Stimulated activated CD4-positive, alpha-beta T cell treated with anti-CD3 and anti-CD28 coated beads, Interleukin-12 subunit alpha, Interleukin-12 subunit beta, amount 100 ng/mL, for 48 hours (primary cell): Measurements from ENCODE around the gene COPRS.
"Not testable (repeated sequence)": the region's sequence is repeated elsewhere in the genome, so short reads cannot be mapped to it uniquely, and the experiment has no call there.

ENCODE experiments used
- DNase-seq, 3 donors: peaks; one replicate each; pipeline ENCODE4 v3.0.0-alpha.2; 2020; ENCODE audit warnings: low read depth in 2 of 3, low spot score in 1 of 3

The COPRS gene

DNA sequence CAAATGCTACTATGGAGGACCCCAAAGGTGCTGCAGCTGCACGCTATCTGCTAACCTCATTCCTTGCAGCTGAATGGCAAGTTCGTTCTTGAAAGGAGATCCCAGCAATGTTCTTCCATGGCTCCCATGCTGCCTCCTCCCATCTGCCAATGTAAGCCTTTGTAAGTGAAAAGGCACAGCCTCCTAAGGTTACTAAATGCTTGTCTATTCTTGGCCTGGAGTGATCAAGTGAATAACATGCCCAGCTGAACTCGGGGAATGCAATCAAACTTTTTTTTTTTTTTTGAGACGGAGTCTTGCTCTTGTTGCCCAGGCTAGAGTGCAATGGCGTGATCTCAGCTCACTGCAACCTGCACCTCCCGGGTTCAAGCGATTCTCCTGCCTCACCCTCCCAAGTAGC lies 49.2 kb downstream of the COPRS start:
- DNase-seq = not testable (repeated sequence)

DNA sequence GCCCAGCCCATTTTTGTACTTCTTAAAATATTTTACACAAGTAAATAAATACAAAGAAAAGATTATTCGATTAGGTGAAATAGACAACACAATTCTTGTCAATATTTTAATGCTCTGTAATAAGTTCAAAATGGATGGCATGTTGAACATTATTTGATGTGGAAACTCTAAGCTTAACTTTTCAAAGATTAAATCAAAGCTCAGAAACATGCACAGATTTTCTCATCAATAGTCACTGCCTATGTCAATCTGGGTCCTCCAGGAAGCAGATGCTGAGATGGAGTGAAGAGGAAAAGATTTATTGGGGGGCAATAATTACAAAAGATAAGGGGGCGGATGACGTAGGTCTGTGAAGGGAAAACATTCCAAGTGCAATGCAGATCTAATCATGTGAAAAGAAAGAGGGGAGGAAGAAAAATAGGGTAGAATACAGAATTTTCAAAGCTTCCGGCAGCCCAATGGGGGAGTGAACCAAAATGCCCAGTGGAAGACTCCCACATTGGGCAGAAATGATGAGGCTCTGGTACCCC lies 50.5 kb downstream of the COPRS start:
- no peak for DNase-seq

DNA sequence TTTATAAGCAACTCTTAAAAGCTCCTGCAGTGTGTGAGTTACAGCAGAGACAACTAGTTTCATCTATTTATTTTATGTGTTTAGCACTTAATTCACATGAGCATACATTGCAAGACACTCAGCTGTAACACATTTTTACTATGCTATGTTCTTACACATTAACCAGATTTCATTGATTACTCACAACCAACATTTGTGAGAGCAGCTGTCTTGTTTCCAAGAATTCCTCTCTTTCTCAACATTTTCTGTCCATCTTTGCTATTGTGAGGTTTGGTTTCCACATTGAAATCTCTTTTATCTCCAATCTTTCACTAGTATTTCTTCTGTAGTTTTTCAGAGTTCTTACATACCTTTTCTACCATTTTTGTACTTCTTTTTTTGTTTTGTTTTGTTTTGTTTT lies 51.2 kb downstream of the COPRS start:
- DNase-seq = no peak

DNA sequence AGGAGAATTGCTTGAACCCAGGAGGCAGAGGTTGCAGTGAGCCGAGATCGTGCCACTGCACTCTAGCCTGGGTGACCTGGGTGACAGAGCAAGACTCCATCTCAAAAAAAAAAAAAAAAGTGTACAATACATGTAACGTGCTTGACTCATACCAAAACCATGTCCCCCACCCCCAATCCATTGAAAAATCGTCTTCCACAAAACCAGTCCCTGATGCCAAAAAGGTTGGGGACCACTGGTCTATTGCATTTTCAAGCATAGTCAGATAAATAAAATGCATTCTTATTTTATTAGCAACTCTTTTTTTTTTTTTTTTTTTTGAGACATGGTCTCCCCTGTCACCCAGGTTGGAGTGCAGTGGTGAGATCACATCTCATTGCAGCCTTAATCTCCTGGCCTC lies 52.1 kb downstream of the COPRS start:
- no peak for DNase-seq

DNA sequence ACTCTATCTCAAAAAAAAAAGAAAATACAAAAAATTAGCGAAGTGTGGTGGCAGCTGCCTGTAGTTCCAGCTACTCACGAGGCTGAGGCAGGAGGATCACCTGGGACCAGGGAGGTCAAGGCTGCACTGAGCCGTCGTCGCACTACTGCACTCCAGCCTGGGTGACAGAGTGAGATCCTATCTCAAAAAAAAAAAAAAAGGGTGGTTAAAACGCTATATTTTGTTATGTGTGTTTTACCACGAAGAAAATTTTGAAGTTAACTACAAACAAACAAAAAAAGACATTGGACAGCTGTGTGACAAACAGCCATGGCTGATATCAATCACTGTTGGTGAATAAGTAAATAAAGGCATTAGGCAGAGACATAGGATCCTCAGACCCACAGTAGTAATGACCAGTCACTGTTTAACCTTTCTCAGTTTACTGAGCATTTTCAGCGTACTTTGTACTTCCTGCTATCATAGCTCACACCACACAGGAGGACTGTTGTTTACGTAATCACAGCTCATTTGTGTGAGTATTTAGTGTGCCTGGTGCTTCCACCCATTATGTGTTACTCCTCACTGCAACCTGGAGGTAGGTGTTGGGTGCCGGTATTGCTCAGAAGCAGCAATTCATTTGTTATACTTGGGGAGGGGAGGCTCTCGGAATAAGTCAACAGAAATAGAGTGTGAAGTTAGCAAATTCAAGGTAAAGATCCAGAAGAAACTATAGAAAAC lies 55.4 kb downstream of the COPRS start:
- DNase-seq = no peak

DNA sequence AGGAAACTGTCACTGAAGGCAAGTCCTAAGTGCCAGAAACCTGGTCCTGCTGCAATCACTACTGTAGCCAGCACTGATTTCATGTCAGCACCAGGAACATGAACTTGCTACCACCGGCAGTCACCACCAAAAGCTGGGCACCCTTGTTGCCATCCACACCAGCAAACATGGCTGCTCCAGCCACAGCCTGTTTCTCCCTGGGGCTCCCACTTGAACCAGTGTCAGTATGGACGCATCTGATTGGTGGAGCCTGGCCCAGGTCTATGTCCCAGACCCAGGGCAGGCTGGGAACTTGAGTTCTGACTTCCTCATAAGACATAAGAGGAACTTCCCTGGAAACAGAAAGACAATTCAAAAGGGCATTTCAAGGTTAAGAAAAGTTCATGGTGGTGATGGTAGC lies 56.5 kb downstream of the COPRS start:
- DNase-seq = no peak
